Mesendoderm (in vitro differentiated cells): ENCODE data around the gene FBXL4.
A peak's percentile ranks its signal among the peaks of the same experiment; 100 is the strongest.

Experiments
- DNase-seq: peaks from one replicate; pipeline ENCODE4 v3.0.0; 2013
- H2AK5ac ChIP-seq: 2 replicates; pipeline ENCODE4 v1.6.1; 2013; ENCODE audit warnings: low read length, inconsistent platforms
- H2BK120ac ChIP-seq: 2 replicates; pipeline ENCODE4 v1.6.1; 2013; ENCODE audit warnings: low read depth, mild to moderate bottlenecking, low read length, moderate library complexity, mixed read lengths
- H2BK15ac ChIP-seq: replicated peaks from 2 replicates; pipeline ENCODE4 v1.6.1; 2013; ENCODE audit warnings: low read depth, mild to moderate bottlenecking, moderate library complexity
- H2BK5ac ChIP-seq: 2 replicates; pipeline ENCODE4 v1.6.1; 2013; ENCODE audit warnings: low read length, inconsistent platforms
- H3K18ac ChIP-seq: 2 replicates; pipeline ENCODE4 v1.6.1; 2013; ENCODE audit warnings: mild to moderate bottlenecking, low read length, mixed read lengths
- H3K23ac ChIP-seq: one replicate; pipeline ENCODE4 v1.6.1; 2013; ENCODE audit warnings: low read length
- H3K27ac ChIP-seq: 2 replicates; pipeline ENCODE4 v1.5.1; 2013; ENCODE audit warnings: low read depth, mild to moderate bottlenecking, inconsistent platforms, low read length, moderate library complexity
- H3K27me3 ChIP-seq: 2 replicates; pipeline ENCODE4 v1.6.1; 2013; ENCODE audit warnings: low read length, control low read depth, mild to moderate bottlenecking, inconsistent platforms; ENCODE audit not compliant: insufficient read depth, poor library complexity
- H3K36me3 ChIP-seq: 2 replicates; pipeline ENCODE4 v1.6.1; 2013; ENCODE audit warnings: low read length, inconsistent platforms; ENCODE audit not compliant: control insufficient read depth, insufficient read depth
- H3K4ac ChIP-seq: one replicate; pipeline ENCODE4 v1.6.1; 2013; ENCODE audit warnings: low read depth, mild to moderate bottlenecking, low read length, moderate library complexity
- H3K4me1 ChIP-seq: 2 replicates; pipeline ENCODE4 v1.6.1; 2013; ENCODE audit warnings: low read depth, low read length, inconsistent platforms; ENCODE audit not compliant: control insufficient read depth
- H3K4me2 ChIP-seq: 2 replicates; pipeline ENCODE4 v1.6.1; 2013; ENCODE audit warnings: low read length
- H3K4me3 ChIP-seq: 2 replicates; pipeline ENCODE4 v1.5.1; 2013; ENCODE audit warnings: mild to moderate bottlenecking, low read length
- H3K56ac ChIP-seq: one replicate; pipeline ENCODE4 v1.6.1; 2013; ENCODE audit warnings: low read length
- H3K79me1 ChIP-seq: 2 replicates; pipeline ENCODE4 v1.6.1; 2013; ENCODE audit warnings: low read length, inconsistent platforms
- H3K79me2 ChIP-seq: 2 replicates; pipeline ENCODE4 v1.6.1; 2013; ENCODE audit warnings: mild to moderate bottlenecking, low read length; ENCODE audit not compliant: control insufficient read depth, insufficient read depth
- H3K9ac ChIP-seq: 2 replicates; pipeline ENCODE4 v1.6.1; 2013; ENCODE audit warnings: low read length, inconsistent platforms
- H4K5ac ChIP-seq: one replicate; pipeline ENCODE4 v1.6.1; 2013; ENCODE audit warnings: low read length
- H4K8ac ChIP-seq: one replicate; pipeline ENCODE4 v1.6.1; 2013; ENCODE audit warnings: low read depth, mild to moderate bottlenecking, control low read depth, low read length, moderate library complexity
- WGBS: extraction: QIAGEN DNeasy Blood & Tissue Kit; methylation state at CpG from one replicate; pipeline ENCODE4 v1.1.7; 2013; ENCODE audit warnings: low lambda C conversion rate, missing lambda C conversion rate; ENCODE audit not compliant: insufficient coverage; ENCODE audit errors: extremely low coverage; 5-methylcytosine and 5-hydroxymethylcytosine counted together

The FBXL4 gene

GRCh38 chr6:98880486-98880885, 67.3 kb downstream of the FBXL4 start:
- no peak overlapping the region for H2AK5ac ChIP-seq
- no peaks in the 10 kb centered on the region for H3K27me3 ChIP-seq
- H3K27ac ChIP-seq, result no peak overlapping the region
- H2BK5ac ChIP-seq, result no peak overlapping the region
- no peaks in the 10 kb centered on the region for H3K36me3 ChIP-seq
- no peak overlapping the region for H4K5ac ChIP-seq
- no peak overlapping the region for H4K8ac ChIP-seq
- H3K4ac ChIP-seq, result no peak overlapping the region
- no peak overlapping the region for H2BK15ac ChIP-seq
- no peak for DNase-seq
- H3K4me1 ChIP-seq, result no peaks in the 10 kb centered on the region
- H3K79me1 ChIP-seq, result no peaks in the 10 kb centered on the region
- H3K4me2 ChIP-seq, result no peak overlapping the region
- no peak overlapping the region for H3K18ac ChIP-seq
- no peaks in the 10 kb centered on the region for H3K79me2 ChIP-seq
- no peak overlapping the region for H3K9ac ChIP-seq
- H3K4me3 ChIP-seq, result no peak overlapping the region
- no peak overlapping the region for H3K56ac ChIP-seq
- H2BK120ac ChIP-seq, result no peak overlapping the region
- no peak overlapping the region for H3K23ac ChIP-seq

GRCh38 chr6:98877250-98877649, 70.5 kb downstream of the FBXL4 start:
- no CpG with 5 or more reads among the region's 1 CpG for WGBS

GRCh38 chr6:98875375-98875774, 72.4 kb downstream of the FBXL4 start:
- no peaks in the 10 kb centered on the region for H3K79me2 ChIP-seq
- H3K23ac ChIP-seq, result no peak overlapping the region
- no peak overlapping the region for H3K4me3 ChIP-seq
- H3K56ac ChIP-seq, result no peak overlapping the region
- H3K9ac ChIP-seq, result no peak overlapping the region
- no peaks in the 10 kb centered on the region for H3K4me1 ChIP-seq
- no peak overlapping the region for H4K5ac ChIP-seq
- H3K79me1 ChIP-seq, result no peaks in the 10 kb centered on the region
- H4K8ac ChIP-seq, result no peak overlapping the region
- WGBS, result no CpG with 5 or more reads among the region's 2 CpGs
- H2BK120ac ChIP-seq, result no peak overlapping the region
- H2BK5ac ChIP-seq, result no peak overlapping the region
- H3K4me2 ChIP-seq, result no peak overlapping the region
- H3K27me3 ChIP-seq, result no peaks in the 10 kb centered on the region
- no peak overlapping the region for H3K18ac ChIP-seq
- H2AK5ac ChIP-seq, result no peak overlapping the region
- H2BK15ac ChIP-seq, result no peak overlapping the region
- no peak overlapping the region for H3K27ac ChIP-seq
- no peak for DNase-seq
- no peaks in the 10 kb centered on the region for H3K36me3 ChIP-seq
- no peak overlapping the region for H3K4ac ChIP-seq

More at GRCh38 chr6:98877250-98877649, 70.5 kb downstream of the FBXL4 start:
- Histone ChIP-seq H3K4me2 (no peak overlapping the region), H3K23ac (no peak overlapping the region), H3K27me3 (no peaks in the 10 kb centered on the region), H3K9ac (no peak overlapping the region), H3K18ac (no peak overlapping the region), H3K56ac (no peak overlapping the region), H3K4ac (no peak overlapping the region), H3K79me2 (no peaks in the 10 kb centered on the region), H3K36me3 (no peaks in the 10 kb centered on the region), H2BK15ac (no peak overlapping the region), H3K27ac (no peak overlapping the region), H2AK5ac (no peak overlapping the region), H3K4me3 (no peak overlapping the region), H4K5ac (no peak overlapping the region), H2BK120ac (no peak overlapping the region), H3K79me1 (no peaks in the 10 kb centered on the region), H4K8ac (no peak overlapping the region), H2BK5ac (no peak overlapping the region), H3K4me1 (no peaks in the 10 kb centered on the region)
- no peak for DNase-seq

- Histone ChIP-seq H3K4me2 (no peak overlapping the region), H3K27ac (no peak overlapping the region), H2BK120ac (no peak overlapping the region), H3K9ac (no peak overlapping the region), H3K56ac (no peak overlapping the region), H3K4ac (no peak overlapping the region), H3K27me3 (no peaks in the 10 kb centered on the region), H2AK5ac (no peak overlapping the region), H3K79me1 (no peaks in the 10 kb centered on the region), H3K79me2 (no peaks in the 10 kb centered on the region), H3K4me3 (no peak overlapping the region), H3K4me1 (no peaks in the 10 kb centered on the region), H4K8ac (no peak overlapping the region), H3K23ac (no peak overlapping the region), H3K18ac (no peak overlapping the region), H2BK15ac (no peak overlapping the region), H3K36me3 (no peaks in the 10 kb centered on the region), H2BK5ac (no peak overlapping the region), H4K5ac (no peak overlapping the region)
- DNase-seq, result no peak
- no CpG with 5 or more reads among the region's 3 CpGs for WGBS
Observed at GRCh38 chr6:98871821-98872220, 75.9 kb downstream of the FBXL4 start.

- Histone ChIP-seq H3K36me3 (no peaks in the 10 kb centered on the region), H3K79me1 (no peaks in the 10 kb centered on the region), H3K79me2 (no peaks in the 10 kb centered on the region), H2AK5ac (no peak overlapping the region), H3K4me1 (no peaks in the 10 kb centered on the region), H3K9ac (no peak overlapping the region), H3K18ac (no peak overlapping the region), H3K27ac (no peak overlapping the region), H2BK15ac (no peak overlapping the region), H3K23ac (no peak overlapping the region), H4K5ac (no peak overlapping the region), H4K8ac (no peak overlapping the region), H3K4ac (no peak overlapping the region), H2BK120ac (no peak overlapping the region), H3K4me3 (no peak overlapping the region), H3K56ac (no peak overlapping the region), H3K27me3 (no peaks in the 10 kb centered on the region), H3K4me2 (no peak overlapping the region), H2BK5ac (no peak overlapping the region)
- no peak for DNase-seq
- WGBS, result no CpG with 5 or more reads among the region's 3 CpGs
Observed at GRCh38 chr6:98871057-98871456, 76.7 kb downstream of the FBXL4 start.

GRCh38 chr6:98864497-98864896, 83.2 kb downstream of the FBXL4 start:
- Histone ChIP-seq H3K23ac (no peak overlapping the region), H3K27me3 (no peaks in the 10 kb centered on the region), H3K79me2 (no peaks in the 10 kb centered on the region), H2AK5ac (no peak overlapping the region), H3K4me2 (no peak overlapping the region), H3K56ac (no peak overlapping the region), H2BK5ac (no peak overlapping the region), H2BK120ac (no peak overlapping the region), H3K4me3 (no peak overlapping the region), H3K79me1 (no peaks in the 10 kb centered on the region), H4K8ac (no peak overlapping the region), H3K27ac (no peak overlapping the region), H4K5ac (no peak overlapping the region), H3K36me3 (no peaks in the 10 kb centered on the region), H3K4ac (no peak overlapping the region), H3K18ac (no peak overlapping the region), H2BK15ac (no peak overlapping the region), H3K9ac (no peak overlapping the region), H3K4me1 (no peaks in the 10 kb centered on the region)
- peak; percentile 1 for DNase-seq
- no CpG with 5 or more reads among the region's 6 CpGs for WGBS
